GM10248 (cell line): Measurements from ENCODE around the gene LEF1.

Experiments
- CTCF ChIA-PET: fragments of 300-600 bp; sonication (Branson Sonifier 250); formaldehyde crosslinking; extraction: SDS; loops from one replicate; lab custom pipeline; 2021; ENCODE audit warnings: antibody characterized with exemption; lab: Yijun Ruan, JAX
- POLR2A ChIA-PET: fragments of 350-650 bp; sonication (Branson Sonifier 250); formaldehyde crosslinking; extraction: SDS; loops from one replicate; lab custom pipeline; 2020; ENCODE audit warnings: antibody characterized with exemption; lab: Yijun Ruan, JAX
- DNase-seq: peaks from one replicate; pipeline ENCODE4 v3.0.0; 2012; ENCODE audit errors: extremely low spot score
- CTCF ChIP-seq: IDR thresholded peaks from 2 replicates; pipeline ENCODE4 v1.5.1; 2012; ENCODE audit warnings: mild to moderate bottlenecking, low read depth; ENCODE audit errors: extremely low read depth, missing control alignments, control extremely low read depth

Gene LEF1

GRCh38 chr4:108192935-108193334, 24.2 kb upstream of the LEF1 start:
- TF ChIP-seq CTCF = no peak
- no peak for DNase-seq
- ChIA-PET CTCF (interaction anchor here (1.5 kb wide), 1 partner anchor 11 kb away, joined by 3 read pairs; no protein-coding TSS in a partner anchor), POLR2A (no interaction called here)

GRCh38 chr4:108192056-108192455, 23.3 kb upstream of the LEF1 start:
- CTCF ChIA-PET = interaction anchor here (1.5 kb wide), 1 partner anchor 10 kb away, joined by 3 read pairs; no protein-coding TSS in a partner anchor
- POLR2A ChIA-PET = no interaction called here
- TF ChIP-seq CTCF = no peak
- no peak for DNase-seq

GRCh38 chr4:108191269-108191914, 22.7 kb upstream of the LEF1 start:
- ChIA-PET CTCF (interaction anchor here (1.6 kb wide), 1 partner anchor 9 kb away, joined by 7 read pairs; no protein-coding TSS in a partner anchor), POLR2A (no interaction called here)
- no peak for TF ChIP-seq CTCF
- DNase-seq = no peak

DNA sequence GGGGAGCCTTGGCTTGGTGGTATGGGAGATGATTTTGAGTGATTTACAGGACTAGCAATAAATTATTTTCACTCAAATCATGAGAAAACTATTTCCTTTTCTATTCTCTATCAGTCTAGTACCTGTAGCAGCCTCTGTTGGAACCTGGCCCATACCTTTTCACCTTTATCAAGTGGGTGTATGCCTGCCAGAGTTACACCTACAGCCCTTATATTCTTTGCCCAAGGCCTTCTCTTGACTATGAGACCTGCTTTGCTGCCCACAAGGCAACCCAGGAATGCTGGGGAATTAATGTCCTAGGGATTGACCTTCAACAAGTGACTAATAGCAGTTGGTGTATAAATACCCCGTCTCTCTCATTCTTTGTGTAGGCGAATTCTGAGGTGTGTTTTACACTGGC, 20.0 kb upstream of the LEF1 start:
- CTCF ChIA-PET = interaction anchor here (0.9 to 1.3 kb wide), 3 partner anchors 9 to 170 kb away, joined by 3 to 5 read pairs (median 3); no protein-coding TSS in a partner anchor
- no peak for TF ChIP-seq CTCF
- POLR2A ChIA-PET = no interaction called here
- DNase-seq = no peak

- ChIA-PET CTCF (interaction anchor here (1.3 to 3.5 kb wide), 3 partner anchors 8 to 155 kb away, joined by 3 to 12 read pairs (median 5); no protein-coding TSS in a partner anchor), POLR2A (no interaction called here)
Observed at GRCh38 chr4:108185252-108185651, 16.5 kb upstream of the LEF1 start.

More at GRCh38 chr4:108185252-108185651, 16.5 kb upstream of the LEF1 start:
- DNase-seq = no peak
- no peak for TF ChIP-seq CTCF
